H1 (cell line): ENCODE measurements around the gene BNC1. TPM values are rescaled to one million over a fixed set of nuclear protein-coding genes. Genes with fewer than 3 reads are reported as not detected.

Source experiments
- KDM4A ChIP-seq: IDR thresholded peaks from one replicate; pipeline ENCODE4 v1.7.1; 2012; ENCODE audit warnings: low read depth, mild to moderate bottlenecking, moderate library complexity, low read length, inconsistent platforms; ENCODE audit not compliant: severe bottlenecking
- polyA plus RNA-seq, 7 experiments: library from polyadenylated mRNA; depleted of rRNA in 3 of 7; stranded (reverse) in 5 of 7; unstranded in 2 of 7; fragments of >200 nt in 5 of 7; fragments of 200-250 nt in 2 of 7; gene quantifications; 1 replicate in 5 of 7; 2 replicates in 1 of 7; 4 replicates in 1 of 7; pipeline versions ENCODE4 v1.2.1 to v1.2.3, GENCODE V29; 2011 to 2013; ENCODE audit warnings: missing spikeins in 2 of 7, mixed read lengths in 2 of 7
- total RNA-seq: library from RNA; stranded (reverse); fragmentation: NEBNext Ultra II Directional; extraction: Animal tissue kit (Norgen Biotek cat#: 25700); gene quantifications from 2 replicates; pipeline ENCODE4 v1.2.1, GENCODE V29; 2021

The BNC1 gene
- total and polyA plus RNA-seq, 2 of the 8 experiments (the other 6 are each of a cell fraction or from before 2014, with no cell fraction given) = 0.99 to 2.1 TPM

DNA sequence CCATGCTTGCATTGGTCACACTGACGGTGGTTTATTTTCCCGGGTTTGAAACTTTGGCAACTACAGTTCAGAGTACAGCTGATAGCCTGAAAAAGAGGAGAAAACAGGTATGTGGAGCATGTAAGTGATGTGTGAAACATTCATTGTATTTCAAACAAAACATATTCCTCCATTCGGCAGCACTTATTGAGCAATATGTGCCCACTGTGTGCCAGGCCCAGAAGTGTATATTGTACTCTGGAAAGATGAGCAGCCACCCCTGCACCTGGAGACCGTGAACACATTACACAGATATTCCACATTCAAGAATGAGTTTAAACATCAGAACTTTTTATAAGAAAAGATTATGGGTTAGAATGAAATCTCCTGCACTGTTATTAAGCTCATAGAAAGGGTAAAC lies 16.3 kb downstream of the BNC1 start (continued):
- TF ChIP-seq KDM4A = no peak
